ENCODE measurements around the gene PNPLA5. TPM values are rescaled to one million over a fixed set of nuclear protein-coding genes. Genes with fewer than 3 reads are reported as not detected.

PNPLA5 gene
- total and polyA plus RNA-seq, 2 of the 13 experiments (the other 11 are each of a cell fraction or from before 2014, with no cell fraction given), result not detected

DNA sequence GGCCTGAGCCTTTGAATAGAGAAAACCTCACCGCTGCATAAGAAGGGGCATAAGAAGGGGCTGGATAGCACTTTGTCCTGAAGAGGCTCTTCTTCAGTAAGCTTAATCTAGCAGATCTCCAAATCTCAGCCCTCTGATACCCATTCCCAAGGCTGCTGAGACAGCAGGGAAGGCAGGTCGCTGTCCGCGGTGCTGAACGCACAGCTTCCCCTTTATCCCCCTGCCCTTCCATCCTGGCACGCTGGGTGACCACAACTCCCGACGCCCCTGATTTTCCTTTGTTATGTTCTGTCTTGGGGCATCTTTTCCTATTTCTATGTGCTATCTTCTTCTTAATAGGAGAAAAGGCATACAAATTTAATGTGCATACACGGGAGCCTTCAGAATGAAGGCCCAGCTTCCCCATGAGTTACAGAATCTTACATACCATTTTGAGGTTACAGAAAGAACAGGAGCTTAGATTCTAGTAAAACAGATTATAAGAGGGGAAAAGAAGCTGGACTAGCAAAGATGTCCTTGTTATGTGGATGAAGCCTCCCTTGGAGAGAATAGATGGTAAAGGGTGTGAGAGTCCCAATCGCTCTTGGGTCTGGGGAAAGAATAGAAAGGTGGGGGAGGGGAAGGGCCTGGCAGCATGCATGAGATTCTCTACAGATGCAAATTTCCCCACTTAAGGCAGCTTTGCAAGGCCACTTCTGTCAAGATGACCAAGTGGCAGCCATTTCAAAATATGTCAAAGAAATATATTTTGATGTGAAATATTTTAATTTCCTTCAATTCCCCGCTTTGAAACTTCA, 23.8 kb downstream of the PNPLA5 start (continued):
- TF ChIP-seq, protein P1, sequence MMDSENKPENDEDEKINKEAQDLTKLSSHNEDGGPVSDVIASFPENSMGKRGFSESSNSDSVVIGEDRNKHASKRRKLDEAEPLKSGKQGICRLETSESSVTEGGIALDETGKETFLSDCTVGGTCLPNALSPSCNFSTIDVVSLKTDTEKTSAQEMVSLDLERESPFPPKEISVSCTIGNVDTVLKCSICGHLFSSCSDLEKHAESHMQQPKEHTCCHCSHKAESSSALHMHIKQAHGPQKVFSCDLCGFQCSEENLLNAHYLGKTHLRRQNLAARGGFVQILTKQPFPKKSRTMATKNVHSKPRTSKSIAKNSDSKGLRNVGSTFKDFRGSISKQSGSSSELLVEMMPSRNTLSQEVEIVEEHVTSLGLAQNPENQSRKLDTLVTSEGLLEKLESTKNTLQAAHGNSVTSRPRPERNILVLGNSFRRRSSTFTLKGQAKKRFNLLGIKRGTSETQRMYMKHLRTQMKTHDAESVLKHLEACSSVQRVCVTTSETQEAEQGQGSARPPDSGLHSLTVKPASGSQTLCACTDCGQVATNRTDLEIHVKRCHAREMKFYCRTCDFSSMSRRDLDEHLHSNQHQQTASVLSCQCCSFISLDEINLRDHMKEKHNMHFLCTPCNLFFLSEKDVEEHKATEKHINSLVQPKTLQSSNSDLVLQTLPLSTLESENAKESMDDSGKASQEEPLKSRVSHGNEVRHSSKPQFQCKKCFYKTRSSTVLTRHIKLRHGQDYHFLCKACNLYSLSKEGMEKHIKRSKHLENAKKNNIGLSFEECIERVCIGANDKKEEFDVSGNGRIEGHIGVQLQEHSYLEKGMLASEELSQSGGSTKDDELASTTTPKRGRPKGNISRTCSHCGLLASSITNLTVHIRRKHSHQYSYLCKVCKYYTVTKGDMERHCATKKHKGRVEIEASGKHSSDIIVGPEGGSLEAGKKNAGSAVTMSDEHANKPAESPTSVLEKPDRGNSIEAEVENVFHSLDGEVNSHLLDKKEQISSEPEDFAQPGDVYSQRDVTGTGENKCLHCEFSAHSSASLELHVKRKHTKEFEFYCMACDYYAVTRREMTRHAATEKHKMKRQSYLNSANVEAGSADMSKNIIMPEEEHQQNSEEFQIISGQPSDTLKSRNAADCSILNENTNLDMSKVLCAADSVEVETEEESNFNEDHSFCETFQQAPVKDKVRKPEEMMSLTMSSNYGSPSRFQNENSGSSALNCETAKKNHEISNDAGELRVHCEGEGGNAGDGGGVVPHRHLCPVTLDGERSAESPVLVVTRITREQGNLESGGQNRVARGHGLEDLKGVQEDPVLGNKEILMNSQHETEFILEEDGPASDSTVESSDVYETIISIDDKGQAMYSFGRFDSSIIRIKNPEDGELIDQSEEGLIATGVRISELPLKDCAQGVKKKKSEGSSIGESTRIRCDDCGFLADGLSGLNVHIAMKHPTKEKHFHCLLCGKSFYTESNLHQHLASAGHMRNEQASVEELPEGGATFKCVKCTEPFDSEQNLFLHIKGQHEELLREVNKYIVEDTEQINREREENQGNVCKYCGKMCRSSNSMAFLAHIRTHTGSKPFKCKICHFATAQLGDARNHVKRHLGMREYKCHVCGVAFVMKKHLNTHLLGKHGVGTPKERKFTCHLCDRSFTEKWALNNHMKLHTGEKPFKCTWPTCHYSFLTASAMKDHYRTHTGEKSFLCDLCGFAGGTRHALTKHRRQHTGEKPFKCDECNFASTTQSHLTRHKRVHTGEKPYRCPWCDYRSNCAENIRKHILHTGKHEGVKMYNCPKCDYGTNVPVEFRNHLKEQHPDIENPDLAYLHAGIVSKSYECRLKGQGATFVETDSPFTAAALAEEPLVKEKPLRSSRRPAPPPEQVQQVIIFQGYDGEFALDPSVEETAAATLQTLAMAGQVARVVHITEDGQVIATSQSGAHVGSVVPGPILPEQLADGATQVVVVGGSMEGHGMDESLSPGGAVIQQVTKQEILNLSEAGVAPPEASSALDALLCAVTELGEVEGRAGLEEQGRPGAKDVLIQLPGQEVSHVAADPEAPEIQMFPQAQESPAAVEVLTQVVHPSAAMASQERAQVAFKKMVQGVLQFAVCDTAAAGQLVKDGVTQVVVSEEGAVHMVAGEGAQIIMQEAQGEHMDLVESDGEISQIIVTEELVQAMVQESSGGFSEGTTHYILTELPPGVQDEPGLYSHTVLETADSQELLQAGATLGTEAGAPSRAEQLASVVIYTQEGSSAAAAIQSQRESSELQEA (CRISPR knock-in tag; IDR thresholded peaks at IDR 0.05; ENCODE audit: not compliant biosample characterization), result no peak
- TF ChIP-seq, protein P2, sequence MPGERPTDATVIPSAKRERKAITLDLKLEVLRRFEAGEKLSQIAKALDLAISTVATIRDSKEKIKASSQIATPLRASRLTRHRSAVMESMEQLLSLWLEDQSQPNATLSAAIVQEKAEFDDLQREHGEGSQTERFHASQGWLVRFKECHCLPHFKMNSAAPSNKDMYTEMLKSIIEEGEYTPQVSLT (CRISPR knock-in tag; IDR thresholded peaks at IDR 0.05; ENCODE audit: borderline replicate concordance, low read depth), result no peak
- TF ChIP-seq, protein P3, sequence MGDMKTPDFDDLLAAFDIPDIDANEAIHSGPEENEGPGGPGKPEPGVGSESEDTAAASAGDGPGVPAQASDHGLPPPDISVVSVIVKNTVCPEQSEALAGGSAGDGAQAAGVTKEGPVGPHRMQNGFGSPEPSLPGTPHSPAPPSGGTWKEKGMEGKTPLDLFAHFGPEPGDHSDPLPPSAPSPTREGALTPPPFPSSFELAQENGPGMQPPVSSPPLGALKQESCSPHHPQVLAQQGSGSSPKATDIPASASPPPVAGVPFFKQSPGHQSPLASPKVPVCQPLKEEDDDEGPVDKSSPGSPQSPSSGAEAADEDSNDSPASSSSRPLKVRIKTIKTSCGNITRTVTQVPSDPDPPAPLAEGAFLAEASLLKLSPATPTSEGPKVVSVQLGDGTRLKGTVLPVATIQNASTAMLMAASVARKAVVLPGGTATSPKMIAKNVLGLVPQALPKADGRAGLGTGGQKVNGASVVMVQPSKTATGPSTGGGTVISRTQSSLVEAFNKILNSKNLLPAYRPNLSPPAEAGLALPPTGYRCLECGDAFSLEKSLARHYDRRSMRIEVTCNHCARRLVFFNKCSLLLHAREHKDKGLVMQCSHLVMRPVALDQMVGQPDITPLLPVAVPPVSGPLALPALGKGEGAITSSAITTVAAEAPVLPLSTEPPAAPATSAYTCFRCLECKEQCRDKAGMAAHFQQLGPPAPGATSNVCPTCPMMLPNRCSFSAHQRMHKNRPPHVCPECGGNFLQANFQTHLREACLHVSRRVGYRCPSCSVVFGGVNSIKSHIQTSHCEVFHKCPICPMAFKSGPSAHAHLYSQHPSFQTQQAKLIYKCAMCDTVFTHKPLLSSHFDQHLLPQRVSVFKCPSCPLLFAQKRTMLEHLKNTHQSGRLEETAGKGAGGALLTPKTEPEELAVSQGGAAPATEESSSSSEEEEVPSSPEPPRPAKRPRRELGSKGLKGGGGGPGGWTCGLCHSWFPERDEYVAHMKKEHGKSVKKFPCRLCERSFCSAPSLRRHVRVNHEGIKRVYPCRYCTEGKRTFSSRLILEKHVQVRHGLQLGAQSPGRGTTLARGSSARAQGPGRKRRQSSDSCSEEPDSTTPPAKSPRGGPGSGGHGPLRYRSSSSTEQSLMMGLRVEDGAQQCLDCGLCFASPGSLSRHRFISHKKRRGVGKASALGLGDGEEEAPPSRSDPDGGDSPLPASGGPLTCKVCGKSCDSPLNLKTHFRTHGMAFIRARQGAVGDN (CRISPR knock-in tag; IDR thresholded peaks at IDR 0.05), result no peak
- TF ChIP-seq MTF1 (CRISPR knock-in tag; IDR thresholded peaks at IDR 0.05) (peak; percentile 87), JUNB (CRISPR knock-in tag; IDR thresholded peaks at IDR 0.05; ENCODE audit: borderline replicate concordance) (no peak), TBL1XR1 (IDR thresholded peaks at IDR 0.05; ENCODE audit: borderline replicate concordance, low read length, partially characterized antibody) (no peak), ZSCAN12 (CRISPR knock-in tag; IDR thresholded peaks at IDR 0.05) (peak; percentile 98), ZFP37 (CRISPR knock-in tag; IDR thresholded peaks at IDR 0.05; ENCODE audit: borderline replicate concordance) (peak; percentile 86; the same call in 1 of the 2 replicates), CBFB (CRISPR knock-in tag; IDR thresholded peaks at IDR 0.05) (no peak), HIVEP1 (CRISPR knock-in tag; IDR thresholded peaks at IDR 0.05) (no peak)
- TF ChIP-seq, protein P4, sequence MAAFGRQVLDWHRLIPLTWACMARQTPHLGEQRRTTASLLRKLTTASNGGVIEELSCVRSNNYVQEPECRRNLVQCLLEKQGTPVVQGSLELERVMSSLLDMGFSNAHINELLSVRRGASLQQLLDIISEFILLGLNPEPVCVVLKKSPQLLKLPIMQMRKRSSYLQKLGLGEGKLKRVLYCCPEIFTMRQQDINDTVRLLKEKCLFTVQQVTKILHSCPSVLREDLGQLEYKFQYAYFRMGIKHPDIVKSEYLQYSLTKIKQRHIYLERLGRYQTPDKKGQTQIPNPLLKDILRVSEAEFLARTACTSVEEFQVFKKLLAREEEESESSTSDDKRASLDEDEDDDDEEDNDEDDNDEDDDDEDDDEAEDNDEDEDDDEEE (CRISPR knock-in tag; IDR thresholded peaks at IDR 0.05), result no peak
- TF ChIP-seq, protein P5, sequence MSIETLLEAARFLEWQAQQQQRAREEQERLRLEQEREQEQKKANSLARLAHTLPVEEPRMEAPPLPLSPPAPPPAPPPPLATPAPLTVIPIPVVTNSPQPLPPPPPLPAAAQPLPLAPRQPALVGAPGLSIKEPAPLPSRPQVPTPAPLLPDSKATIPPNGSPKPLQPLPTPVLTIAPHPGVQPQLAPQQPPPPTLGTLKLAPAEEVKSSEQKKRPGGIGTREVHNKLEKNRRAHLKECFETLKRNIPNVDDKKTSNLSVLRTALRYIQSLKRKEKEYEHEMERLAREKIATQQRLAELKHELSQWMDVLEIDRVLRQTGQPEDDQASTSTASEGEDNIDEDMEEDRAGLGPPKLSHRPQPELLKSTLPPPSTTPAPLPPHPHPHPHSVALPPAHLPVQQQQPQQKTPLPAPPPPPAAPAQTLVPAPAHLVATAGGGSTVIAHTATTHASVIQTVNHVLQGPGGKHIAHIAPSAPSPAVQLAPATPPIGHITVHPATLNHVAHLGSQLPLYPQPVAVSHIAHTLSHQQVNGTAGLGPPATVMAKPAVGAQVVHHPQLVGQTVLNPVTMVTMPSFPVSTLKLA (IDR thresholded peaks at IDR 0.05), result no peak

All from HepG2 (cell line).